Sigmoid colon (tissue), 4 donors: ENCODE data around the gene EML6.

Experiments
- CTCF ChIP-seq, 4 experiments: fragments of 450-650 bp in 3 of 4; fragments of 200-600 bp in 1 of 4; IDR thresholded peaks; one replicate each; pipeline ENCODE4 v1.5.1; 2016 to 2019; ENCODE audit warnings: antibody characterized with exemption in 4 of 4, mild to moderate bottlenecking in 3 of 4, moderate library complexity in 2 of 4
- EP300 ChIP-seq, 4 donors: sonication (generic); formaldehyde crosslinking; IDR thresholded peaks; one replicate each; pipeline ENCODE4 v1.6.1; 2017; ENCODE audit warnings: antibody characterized with exemption in 4 of 4
- POLR2A ChIP-seq, 2 donors: fragments of 450-650 bp; IDR thresholded peaks; one replicate each; pipeline ENCODE4 v1.6.1; 2016; ENCODE audit warnings: antibody characterized with exemption in 2 of 2, mild to moderate bottlenecking in 2 of 2, moderate library complexity in 2 of 2
- POLR2AphosphoS5 ChIP-seq, 4 donors: sonication (generic); formaldehyde crosslinking; IDR thresholded peaks; one replicate each; pipeline ENCODE4 v1.6.1; 2017; ENCODE audit warnings: antibody characterized with exemption in 4 of 4

- TF ChIP-seq CTCF (IDR thresholded peaks at IDR 0.05) (no peak), EP300 (IDR thresholded peaks at IDR 0.05) (no peak), POLR2A (IDR thresholded peaks at IDR 0.05) (no peak), POLR2AphosphoS5 (IDR thresholded peaks at IDR 0.05) (no peak)
Measured at GRCh38 chr2:54952425-54952824, 229.0 kb downstream of the EML6 start.
